B cell (primary cell): Measurements from ENCODE around the gene UBE2J2.

Experiments used
- CTCF ChIP-seq: fragments of 200-600 bp; IDR thresholded peaks from one replicate; pipeline ENCODE4 v1.8.0; 2022; ENCODE audit warnings: antibody characterized with exemption, mild to moderate bottlenecking
- EZH2 ChIP-seq: IDR thresholded peaks from 2 replicates; pipeline ENCODE4 v1.6.1; 2012; ENCODE audit warnings: borderline replicate concordance, low read depth, mild to moderate bottlenecking, moderate library complexity, low read length; ENCODE audit not compliant: insufficient read depth, poor library complexity, severe bottlenecking

- TF ChIP-seq EZH2 (no peak), CTCF (no peak)
Observed at GRCh38 chr1:1272341-1273208, 1.1 kb downstream of the UBE2J2 start.
